Loucy (cell line): Measurements from ENCODE around the gene RAB11FIP5.

Source experiments
- EZH2phosphoT487 ChIP-seq: fragments of 200-600 bp; IDR thresholded peaks from 2 replicates; pipeline ENCODE4 v1.6.1; 2018; ENCODE audit warnings: antibody characterized with exemption, mild to moderate bottlenecking, moderate library complexity, borderline replicate concordance
- TF ChIP-seq, protein P1 (sequence below): fragments of 200-600 bp; sonication (generic); conservative IDR thresholded peaks from 2 replicates; pipeline ENCODE4 v1.5.1; 2014; ENCODE audit warnings: mild to moderate bottlenecking, antibody characterized with exemption, low read length

DNA sequence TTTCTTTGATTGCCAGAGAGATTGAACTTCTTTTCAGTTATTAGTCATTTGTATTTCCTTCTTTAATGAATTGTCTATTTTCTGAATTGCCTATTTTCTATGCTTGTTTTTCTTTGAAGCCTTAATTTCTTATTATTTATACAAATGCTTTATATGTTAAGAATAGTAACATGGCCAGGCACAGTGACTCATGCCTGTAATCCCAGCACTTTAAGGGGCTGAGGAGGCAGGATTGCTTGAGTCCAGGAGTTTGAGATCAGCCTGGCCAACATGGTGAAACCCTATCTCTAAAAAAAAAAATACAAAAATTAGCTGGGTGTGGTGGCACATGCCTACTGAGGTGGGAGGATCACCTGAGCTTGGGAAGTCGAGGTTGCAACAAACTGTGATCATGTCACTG lies 4.7 kb upstream of the RAB11FIP5 start:
- TF ChIP-seq, protein P1, sequence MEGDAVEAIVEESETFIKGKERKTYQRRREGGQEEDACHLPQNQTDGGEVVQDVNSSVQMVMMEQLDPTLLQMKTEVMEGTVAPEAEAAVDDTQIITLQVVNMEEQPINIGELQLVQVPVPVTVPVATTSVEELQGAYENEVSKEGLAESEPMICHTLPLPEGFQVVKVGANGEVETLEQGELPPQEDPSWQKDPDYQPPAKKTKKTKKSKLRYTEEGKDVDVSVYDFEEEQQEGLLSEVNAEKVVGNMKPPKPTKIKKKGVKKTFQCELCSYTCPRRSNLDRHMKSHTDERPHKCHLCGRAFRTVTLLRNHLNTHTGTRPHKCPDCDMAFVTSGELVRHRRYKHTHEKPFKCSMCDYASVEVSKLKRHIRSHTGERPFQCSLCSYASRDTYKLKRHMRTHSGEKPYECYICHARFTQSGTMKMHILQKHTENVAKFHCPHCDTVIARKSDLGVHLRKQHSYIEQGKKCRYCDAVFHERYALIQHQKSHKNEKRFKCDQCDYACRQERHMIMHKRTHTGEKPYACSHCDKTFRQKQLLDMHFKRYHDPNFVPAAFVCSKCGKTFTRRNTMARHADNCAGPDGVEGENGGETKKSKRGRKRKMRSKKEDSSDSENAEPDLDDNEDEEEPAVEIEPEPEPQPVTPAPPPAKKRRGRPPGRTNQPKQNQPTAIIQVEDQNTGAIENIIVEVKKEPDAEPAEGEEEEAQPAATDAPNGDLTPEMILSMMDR: no peak
- TF ChIP-seq EZH2phosphoT487: no peak
